Kasumi-1 (cell line): ENCODE results near the gene SECISBP2.
A peak's percentile ranks its signal among the peaks of the same experiment; 100 is the strongest.
"Not testable (repeated sequence)": the region's sequence is repeated elsewhere in the genome, so short reads cannot be mapped to it uniquely, and the experiment has no call there.

Experiments used
- DNase-seq, 2 experiments: peaks; one replicate each; lab custom pipeline; 2025; lab: John Stamatoyannopoulos, UW

The SECISBP2 gene

GRCh38 chr9:89309608-89310474 lies 8.5 kb upstream of the SECISBP2 start:
- DNase-seq: peak in 1 of 2 experiments; percentile 6

- DNase-seq: peak; percentile 99 to 100
Measured at GRCh38 chr9:89310475-89311345, 7.6 kb upstream of the SECISBP2 start, which contains the start of gene CKS2. Gene CKS2, plus strand, starts transcription at chr9:89311195. Its CDS starts 98 bp downstream, at chr9:89311293.

DNA sequence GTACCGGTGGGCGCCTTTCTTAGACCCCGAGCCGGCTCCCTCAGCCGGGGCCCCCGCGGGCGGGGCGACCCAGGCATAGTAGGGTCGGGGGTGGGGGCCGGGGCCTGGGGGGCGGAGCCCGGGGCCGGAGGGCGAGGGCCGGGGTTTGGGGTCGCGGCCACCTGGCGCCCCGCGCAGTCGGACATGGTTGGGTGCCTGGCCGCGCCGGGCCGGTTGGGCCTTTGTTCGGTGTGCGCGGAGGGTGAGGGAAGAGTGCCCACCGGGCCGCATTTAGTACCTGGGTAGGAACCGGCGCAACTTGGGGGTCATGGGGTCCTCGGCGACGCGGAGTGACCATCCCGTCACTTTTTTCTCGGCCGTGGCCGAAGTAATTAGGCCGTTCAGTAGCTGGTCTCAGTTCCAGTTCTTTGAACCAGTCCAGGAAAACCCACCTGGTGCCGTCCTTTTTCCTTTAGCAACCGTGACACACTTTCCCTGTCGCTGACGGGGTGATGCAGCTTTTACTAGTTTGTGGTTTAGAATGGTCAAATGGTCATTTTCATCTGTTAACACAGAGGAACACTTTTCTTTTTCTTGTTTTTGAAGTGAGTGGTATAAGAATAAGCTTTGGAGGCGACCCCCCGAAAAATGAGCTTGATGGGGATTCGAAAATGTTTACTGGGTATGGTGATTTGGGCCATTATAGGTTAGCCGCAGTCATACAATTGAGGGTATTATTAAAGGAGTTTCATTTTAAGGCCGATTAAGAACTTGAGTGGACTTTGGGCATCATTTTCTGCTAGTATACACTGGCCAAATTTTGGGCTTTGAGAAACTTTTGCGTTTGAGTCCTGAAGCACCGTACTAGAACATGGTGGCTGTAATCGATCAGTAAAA lies 6.7 kb upstream of the SECISBP2 start:
- DNase-seq: no peak

DNA sequence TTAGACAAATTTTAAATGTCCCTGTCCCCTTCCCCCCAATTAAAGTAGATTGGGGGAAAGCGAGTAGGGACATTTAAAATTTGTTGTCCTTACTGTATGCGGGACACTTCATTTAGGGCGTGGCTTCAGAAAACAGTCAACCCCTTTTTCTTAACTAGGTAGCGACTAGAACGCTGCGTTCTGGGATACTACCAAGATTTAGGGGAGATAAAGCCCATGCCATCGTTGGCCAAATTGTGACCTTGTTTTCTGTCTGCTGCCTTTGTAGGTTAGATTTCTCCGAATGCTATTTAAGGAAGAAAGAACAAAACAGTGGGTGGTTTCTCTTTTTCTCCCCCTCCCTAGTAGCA lies 6.1 kb upstream of the SECISBP2 start:
- peak; percentile 20 to 46 for DNase-seq

- DNase-seq: no peak
Measured at GRCh38 chr9:89313842-89314241, 4.5 kb upstream of the SECISBP2 start.

- no peak for DNase-seq
Measured at GRCh38 chr9:89314955-89315354, 3.3 kb upstream of the SECISBP2 start.

DNA sequence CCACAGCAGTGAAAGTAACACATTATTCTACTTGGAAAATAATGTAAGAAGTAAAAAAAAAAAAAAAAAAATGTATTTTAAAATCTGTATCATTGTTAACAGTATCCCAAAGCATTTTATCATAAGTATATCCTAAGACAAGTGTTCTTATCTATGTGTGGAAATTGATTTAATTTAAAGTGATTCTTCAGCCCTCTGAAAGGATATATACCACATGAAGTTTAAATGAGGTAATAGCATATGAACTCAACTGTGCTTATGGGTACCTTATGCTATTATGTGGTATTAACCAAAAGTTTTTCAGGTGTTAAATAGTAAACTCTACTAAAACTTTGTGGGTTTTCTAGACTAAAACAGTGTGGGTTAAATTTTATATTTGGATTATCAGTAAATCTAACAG lies 2.8 kb upstream of the SECISBP2 start:
- DNase-seq: no peak

- DNase-seq: no peak
Measured at GRCh38 chr9:89317282-89317681, 1.0 kb upstream of the SECISBP2 start.

DNA sequence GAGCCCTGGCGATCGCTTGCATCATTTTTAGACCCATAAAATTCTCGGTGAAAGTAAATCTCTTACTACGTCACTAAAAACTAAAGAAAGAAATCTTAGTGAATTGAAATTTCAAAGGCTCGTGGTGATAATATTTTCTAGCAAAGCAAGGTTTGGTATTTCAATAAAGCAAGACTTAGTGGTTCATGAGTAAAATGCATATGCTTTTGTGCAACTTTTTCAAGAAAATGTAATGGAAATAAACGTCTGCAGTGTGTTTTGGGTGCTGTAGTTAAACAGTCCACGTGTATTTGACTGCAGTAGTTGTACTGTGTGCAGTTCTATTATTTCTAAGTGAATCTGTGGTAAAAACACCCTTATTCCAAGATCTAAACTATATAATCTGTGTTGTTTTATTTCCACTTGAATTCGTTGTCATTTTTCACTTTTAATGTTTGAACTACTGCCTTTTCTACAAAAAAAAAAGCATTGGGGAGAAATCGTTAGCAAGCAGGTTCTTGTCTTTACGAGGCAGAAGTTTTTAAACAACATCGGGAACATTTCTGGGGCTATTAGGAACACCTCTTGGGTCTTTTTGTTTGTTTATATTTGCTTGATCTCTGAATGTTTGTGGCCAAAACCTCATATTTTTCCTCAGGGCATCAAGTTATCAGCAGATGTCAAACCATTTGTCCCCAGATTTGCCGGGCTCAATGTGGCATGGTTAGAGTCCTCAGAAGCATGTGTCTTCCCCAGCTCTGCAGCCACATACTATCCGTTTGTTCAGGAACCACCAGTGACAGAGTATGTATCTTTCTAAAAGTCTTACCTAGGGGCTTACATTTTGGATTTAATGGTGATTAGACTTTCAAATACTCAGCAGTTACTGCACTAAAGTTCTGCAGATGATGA lies 960 bp downstream of the SECISBP2 start:
- peak in 1 of 2 experiments; percentile 16 for DNase-seq

DNA sequence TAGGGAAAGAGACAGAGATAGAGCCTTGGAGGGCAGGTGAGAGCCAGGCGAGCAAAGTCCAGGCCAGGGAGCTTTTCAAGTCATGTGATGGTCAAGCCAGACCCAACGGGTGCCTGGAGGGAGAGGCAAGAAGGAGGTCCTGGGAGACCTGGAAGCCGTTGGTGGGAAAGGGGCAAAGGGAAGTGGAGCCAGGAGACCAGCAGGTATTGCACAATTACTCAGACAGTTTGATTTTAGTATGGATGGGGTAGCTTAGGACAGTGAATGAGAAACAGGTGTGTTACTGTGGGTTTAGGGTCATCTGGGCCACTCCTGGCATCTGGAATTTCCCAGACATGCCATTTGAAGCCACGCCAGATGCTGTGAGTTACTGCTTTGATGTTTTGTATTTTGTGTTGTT lies 5.1 kb downstream of the SECISBP2 start:
- DNase-seq: no peak

GRCh38 chr9:89325733-89326132 lies 7.4 kb downstream of the SECISBP2 start:
- DNase-seq: no peak

- DNase-seq: no peak
Measured at GRCh38 chr9:89328064-89328463, 9.8 kb downstream of the SECISBP2 start.

DNA sequence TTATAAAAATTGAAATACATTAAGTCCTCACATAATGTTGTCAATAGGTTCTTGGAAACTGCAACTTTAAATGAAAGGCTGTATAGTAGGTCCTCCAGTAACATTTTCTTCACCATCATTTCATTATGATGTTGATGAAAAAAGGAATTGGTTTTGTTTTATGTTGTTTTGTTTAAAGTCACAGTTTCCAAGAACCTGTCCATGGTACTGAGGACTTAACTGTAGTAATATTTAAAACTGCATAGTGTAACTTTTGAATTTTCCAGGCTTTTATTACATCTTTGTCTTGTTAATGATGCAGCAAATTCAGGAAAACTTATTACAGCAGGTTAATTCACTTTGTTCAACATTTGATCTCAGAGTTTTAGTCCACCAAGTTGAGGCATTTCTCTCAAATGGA lies 11.6 kb downstream of the SECISBP2 start:
- no peak for DNase-seq

- no peak for DNase-seq
Measured at GRCh38 chr9:89330513-89330912, 12.2 kb downstream of the SECISBP2 start.

- no peak for DNase-seq
Measured at GRCh38 chr9:89339807-89340206, 21.5 kb downstream of the SECISBP2 start.

- DNase-seq: no peak
Measured at GRCh38 chr9:89340332-89340731, 22.0 kb downstream of the SECISBP2 start.

GRCh38 chr9:89342213-89342612 lies 23.9 kb downstream of the SECISBP2 start:
- DNase-seq: no peak

DNA sequence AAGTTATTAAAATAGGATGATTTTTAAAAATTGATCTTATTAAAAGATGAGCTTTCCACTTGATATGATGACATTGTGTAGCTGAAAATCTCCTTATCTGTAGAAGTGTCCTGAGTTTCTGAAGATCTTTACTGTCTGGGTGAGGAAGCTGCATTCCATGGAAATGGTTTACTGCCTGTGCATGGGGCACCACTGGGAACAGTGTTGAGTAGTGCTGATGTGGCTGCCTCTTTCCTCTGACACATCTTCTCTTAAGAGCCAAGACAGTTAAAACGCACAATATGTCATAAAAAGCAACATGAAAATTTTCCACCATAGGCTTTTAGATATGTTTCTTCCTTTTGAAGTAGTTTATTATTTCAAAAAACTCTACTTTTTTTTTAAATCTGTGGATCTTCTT lies 24.6 kb downstream of the SECISBP2 start:
- DNase-seq: no peak

DNA sequence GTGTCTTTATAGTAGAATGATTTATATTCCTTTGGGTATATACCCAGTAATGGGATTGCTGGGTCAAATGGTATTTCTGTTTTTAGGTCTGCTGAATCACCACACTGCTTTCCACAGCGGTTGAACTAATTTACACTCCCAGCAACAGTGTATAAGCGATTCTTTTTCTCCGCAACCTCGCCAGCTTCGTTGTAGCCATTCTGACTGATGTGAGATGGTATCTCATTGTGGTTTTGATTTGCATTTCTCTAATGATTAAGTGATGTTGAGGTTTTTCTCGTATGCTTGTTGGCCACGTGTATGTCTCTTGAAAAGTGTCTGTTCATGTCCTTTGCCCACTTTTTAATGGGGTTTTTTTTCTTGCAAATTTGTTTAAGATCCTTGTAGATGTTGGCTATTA lies 25.5 kb downstream of the SECISBP2 start:
- not testable (repeated sequence) for DNase-seq

- DNase-seq: no peak
Measured at GRCh38 chr9:89345476-89345875, 27.2 kb downstream of the SECISBP2 start.

- no peak for DNase-seq
Measured at GRCh38 chr9:89346696-89347095, 28.4 kb downstream of the SECISBP2 start.
